Femur (tissue), 1 donor: ENCODE data around the gene RAB8A.
"Not testable (repeated sequence)": the region's sequence is repeated elsewhere in the genome, so short reads cannot be mapped to it uniquely, and the experiment has no call there.

Source experiments
- DNase-seq: peaks from one replicate; pipeline ENCODE4 v3.0.0-alpha.2; 2017

The RAB8A gene

GRCh38 chr19:16113727-16114126 lies 2.0 kb downstream of the RAB8A start:
- DNase-seq: no peak

GRCh38 chr19:16115301-16116039 lies 3.8 kb downstream of the RAB8A start:
- no peak for DNase-seq

- no peak for DNase-seq
Observed at GRCh38 chr19:16116067-16116466, 4.4 kb downstream of the RAB8A start.

GRCh38 chr19:16117594-16118033 lies 5.9 kb downstream of the RAB8A start:
- DNase-seq: no peak

GRCh38 chr19:16118489-16119033 lies 6.9 kb downstream of the RAB8A start:
- DNase-seq: no peak

GRCh38 chr19:16119075-16119857 lies 7.6 kb downstream of the RAB8A start:
- DNase-seq: not testable (repeated sequence)

GRCh38 chr19:16121141-16121540 lies 9.5 kb downstream of the RAB8A start:
- DNase-seq: no peak

GRCh38 chr19:16121967-16122366 lies 10.3 kb downstream of the RAB8A start:
- no peak for DNase-seq

GRCh38 chr19:16124953-16125352 lies 13.3 kb downstream of the RAB8A start:
- no peak for DNase-seq

- DNase-seq: no peak
Observed at GRCh38 chr19:16125737-16126495, 14.2 kb downstream of the RAB8A start.

GRCh38 chr19:16127080-16127479 lies 15.4 kb downstream of the RAB8A start:
- DNase-seq: no peak

- no peak for DNase-seq
Observed at GRCh38 chr19:16127776-16128371, 16.2 kb downstream of the RAB8A start.

GRCh38 chr19:16131648-16132047 lies 20.0 kb downstream of the RAB8A start:
- no peak for DNase-seq

- DNase-seq: no peak
Observed at GRCh38 chr19:16133818-16134217, 22.1 kb downstream of the RAB8A start.

GRCh38 chr19:16134510-16134909 lies 22.8 kb downstream of the RAB8A start:
- DNase-seq: no peak

GRCh38 chr19:16135430-16136127 lies 23.9 kb downstream of the RAB8A start:
- no peak for DNase-seq

- DNase-seq: no peak
Observed at GRCh38 chr19:16136185-16136999, 24.7 kb downstream of the RAB8A start.

- DNase-seq: peak; percentile 35
Observed at GRCh38 chr19:16139752-16140151, 28.1 kb downstream of the RAB8A start.

- no peak for DNase-seq
Observed at GRCh38 chr19:16141043-16141442, 29.4 kb downstream of the RAB8A start.

GRCh38 chr19:16142032-16142580 lies 30.4 kb downstream of the RAB8A start:
- DNase-seq: no peak
